ENCODE results near the gene ODAD4.

The ODAD4 gene

GRCh38 chr17:41996855-41997164, 66.4 kb downstream of the ODAD4 start:
- TF ChIP-seq GABPA (IDR thresholded peaks at IDR 0.05; ENCODE audit: low read depth): no peak
- TF ChIP-seq SPI1 (IDR thresholded peaks at IDR 0.05; ENCODE audit: borderline replicate concordance, low read depth): no peak
- Histone ChIP-seq H3K27me3 (ENCODE audit: insufficient read depth, poor library complexity, severe bottlenecking) (no peaks in the 10 kb centered on the region), H3K4me3 (replicated peaks; ENCODE audit: insufficient read depth, low read length) (no peak overlapping the region), H3K27ac (replicated peaks) (no peak overlapping the region)
- no peak for DNase-seq (ENCODE audit: low read depth in 1 of 2, low spot score in 1 of 2)

GRCh38 chr17:41998497-41998896, 68.1 kb downstream of the ODAD4 start:
- TF ChIP-seq GABPA (IDR thresholded peaks at IDR 0.05; ENCODE audit: low read depth) (no peak), SPI1 (IDR thresholded peaks at IDR 0.05; ENCODE audit: borderline replicate concordance, low read depth) (no peak), POLR2AphosphoS5 (IDR thresholded peaks at IDR 0.05; ENCODE audit: low read depth) (no peak), CTCF (IDR thresholded peaks at IDR 0.05; ENCODE audit: insufficient read depth, low read length) (no peak), REST (IDR thresholded peaks at IDR 0.05; ENCODE audit: insufficient replicate concordance, low read depth) (no peak)
- DNase-seq (ENCODE audit: low read depth in 1 of 2, low spot score in 1 of 2): no peak
- Histone ChIP-seq H3K4me3 (replicated peaks; ENCODE audit: insufficient read depth, low read length) (no peak overlapping the region), H3K27me3 (ENCODE audit: insufficient read depth, poor library complexity, severe bottlenecking) (no peaks in the 10 kb centered on the region), H3K27ac (replicated peaks) (no peak overlapping the region)

- no peak overlapping the region for H3K4me3 ChIP-seq (replicated peaks; ENCODE audit: insufficient read depth, low read length)
- DNase-seq (ENCODE audit: low read depth in 1 of 2, low spot score in 1 of 2): no peak
- H3K27me3 ChIP-seq (ENCODE audit: insufficient read depth, poor library complexity, severe bottlenecking): no peaks in the 10 kb centered on the region
- H3K27ac ChIP-seq (replicated peaks): no peak overlapping the region
- no peak for TF ChIP-seq SPI1 (IDR thresholded peaks at IDR 0.05; ENCODE audit: borderline replicate concordance, low read depth)
- TF ChIP-seq POLR2AphosphoS5 (IDR thresholded peaks at IDR 0.05; ENCODE audit: low read depth): no peak
- TF ChIP-seq CTCF (IDR thresholded peaks at IDR 0.05; ENCODE audit: insufficient read depth, low read length): no peak
- TF ChIP-seq GABPA (IDR thresholded peaks at IDR 0.05; ENCODE audit: low read depth): no peak
- TF ChIP-seq REST (IDR thresholded peaks at IDR 0.05; ENCODE audit: insufficient replicate concordance, low read depth): no peak
Measured at GRCh38 chr17:42000413-42001133, 70.2 kb downstream of the ODAD4 start.

- Histone ChIP-seq H3K27ac (replicated peaks) (no peak overlapping the region), H3K4me3 (replicated peaks; ENCODE audit: insufficient read depth, low read length) (no peak overlapping the region), H3K27me3 (ENCODE audit: insufficient read depth, poor library complexity, severe bottlenecking) (no peaks in the 10 kb centered on the region)
- DNase-seq (ENCODE audit: low read depth in 1 of 2, low spot score in 1 of 2): no peak
- TF ChIP-seq GABPA (IDR thresholded peaks at IDR 0.05; ENCODE audit: low read depth) (no peak), POLR2AphosphoS5 (IDR thresholded peaks at IDR 0.05; ENCODE audit: low read depth) (no peak), REST (IDR thresholded peaks at IDR 0.05; ENCODE audit: insufficient replicate concordance, low read depth) (no peak)
Measured at GRCh38 chr17:42001729-42002128, 71.3 kb downstream of the ODAD4 start.

Measured in HL-60 (cell line).